B cell (primary cell): ENCODE data around the gene NUDT6. TPM values are rescaled to one million over a fixed set of nuclear protein-coding genes. Genes with fewer than 3 reads are reported as not detected.
A peak's percentile ranks its signal among the peaks of the same experiment; 100 is the strongest.
"Not testable (repeated sequence)": the region's sequence is repeated elsewhere in the genome, so short reads cannot be mapped to it uniquely, and the experiment has no call there.

Source experiments
- ATAC-seq: fragments of 200-7000 bp; cut with Tn5 transposase; one replicate; pipeline ENCODE4 v1.10.0; 2021; ENCODE audit warnings: low read depth, mild to moderate bottlenecking, moderate number of reproducible peaks, moderate library complexity
- CTCF ChIA-PET: fragments of 350-600 bp; sonication (Branson Sonifier 250); formaldehyde crosslinking; loops from one replicate; lab custom pipeline; 2021; ENCODE audit warnings: antibody characterized with exemption, inconsistent platforms; lab: Charles Lee
- POLR2A ChIA-PET: fragments of 350-600 bp; sonication (Branson Sonifier 250); formaldehyde crosslinking; loops from one replicate; lab custom pipeline; 2021; ENCODE audit warnings: antibody characterized with exemption; lab: Charles Lee
- DNase-seq: peaks from one replicate; pipeline ENCODE4 v3.0.0; 2013
- H2AFZ ChIP-seq: 2 replicates; pipeline ENCODE4 v1.6.1; 2012; ENCODE audit warnings: mild to moderate bottlenecking, low read depth, low read length; ENCODE audit not compliant: insufficient read depth, poor library complexity, severe bottlenecking
- H3K27ac ChIP-seq, 2 donors: 1 replicate in 1 of 2; 2 replicates in 1 of 2; pipeline ENCODE4 v1.5.1; 2012 to 2013; ENCODE audit warnings: low read length in 2 of 2, mild to moderate bottlenecking in 2 of 2, moderate library complexity in 1 of 2
- H3K27me3 ChIP-seq, 4 experiments: fragments of 200-600 bp in 1 of 4; sonication (generic) in 1 of 4; replicated peaks in 1 of 4; 1 replicate in 2 of 4; 2 replicates in 2 of 4; pipeline versions ENCODE4 v1.6.1 to v1.7.0; 2013 to 2016; ENCODE audit warnings: low read length in 3 of 4, mild to moderate bottlenecking in 2 of 4, mixed read lengths in 1 of 4, moderate library complexity in 1 of 4; ENCODE audit not compliant: insufficient read depth in 4 of 4, control insufficient read depth in 3 of 4; ENCODE audit errors: control extremely low read depth in 1 of 4
- H3K36me3 ChIP-seq, 2 experiments: replicated peaks in 1 of 2; 1 replicate in 1 of 2; 2 replicates in 1 of 2; pipeline versions ENCODE4 v1.6.1 to v1.7.1; 2013; ENCODE audit warnings: low read length in 1 of 2; ENCODE audit not compliant: insufficient read depth in 2 of 2, control insufficient read depth in 1 of 2; ENCODE audit errors: control extremely low read depth in 1 of 2, extremely low read depth in 1 of 2
- H3K4me1 ChIP-seq, 2 donors: fragments of 200-600 bp in 1 of 2; sonication (generic) in 1 of 2; 1 replicate in 1 of 2; 2 replicates in 1 of 2; pipeline versions ENCODE4 v1.5.1 to v1.6.1; 2013 to 2017; ENCODE audit warnings: low read length in 2 of 2; ENCODE audit not compliant: control insufficient read depth in 2 of 2, insufficient read depth in 2 of 2
- H3K4me2 ChIP-seq: replicated peaks from 2 replicates; pipeline ENCODE3; 2012; ENCODE audit warnings: mild to moderate bottlenecking, low read depth, low read length; ENCODE audit not compliant: poor library complexity, severe bottlenecking
- H3K4me3 ChIP-seq, 5 experiments: fragments of 200-600 bp in 1 of 5; sonication (generic) in 1 of 5; 1 replicate in 3 of 5; 2 replicates in 2 of 5; pipeline versions ENCODE4 v1.5.1 to v1.7.0; 2011 to 2016; ENCODE audit warnings: low read length in 4 of 5, mild to moderate bottlenecking in 4 of 5, low read depth in 2 of 5, control low read depth in 1 of 5, moderate library complexity in 1 of 5; ENCODE audit not compliant: insufficient read depth in 1 of 5; ENCODE audit errors: control extremely low read depth in 1 of 5, extremely low read depth in 1 of 5
- H3K79me2 ChIP-seq: fragments of 200-600 bp; sonication (generic); one replicate; pipeline ENCODE4 v1.6.0; 2016; ENCODE audit warnings: low read length; ENCODE audit not compliant: control insufficient read depth, insufficient read depth
- H3K9ac ChIP-seq: fragments of 200-600 bp; sonication (generic); 2 replicates; pipeline ENCODE4 v1.6.1; 2017; ENCODE audit warnings: mild to moderate bottlenecking, low read length, moderate library complexity
- H3K9me3 ChIP-seq, 3 donors: one replicate each; pipeline versions ENCODE4 v1.6.1 to v1.7.1; 2013; ENCODE audit warnings: low read length in 2 of 3; ENCODE audit not compliant: control insufficient read depth in 2 of 3, insufficient read depth in 1 of 3; ENCODE audit errors: control extremely low read depth in 1 of 3
- H4K20me1 ChIP-seq: 2 replicates; pipeline ENCODE4 v1.6.0; 2012; ENCODE audit warnings: mild to moderate bottlenecking, low read length; ENCODE audit not compliant: insufficient read depth, control insufficient read depth, poor library complexity, severe bottlenecking
- H3K27ac Mint-ChIP-seq: one replicate; pipeline ENCODE4 v1.8.0; 2021; ENCODE audit warnings: mixed read lengths
- H3K27me3 Mint-ChIP-seq: one replicate; pipeline ENCODE4 v1.8.0; 2021; ENCODE audit warnings: mixed read lengths
- H3K4me1 Mint-ChIP-seq: one replicate; pipeline ENCODE4 v1.8.0; 2021; ENCODE audit warnings: mixed read lengths
- H3K4me3 Mint-ChIP-seq: one replicate; pipeline ENCODE4 v1.8.0; 2021; ENCODE audit warnings: mixed read lengths
- H3K9me3 Mint-ChIP-seq: one replicate; pipeline ENCODE4 v1.8.0; 2022; ENCODE audit warnings: mixed read lengths; ENCODE audit not compliant: insufficient read depth
- EZH2 ChIP-seq: IDR thresholded peaks from 2 replicates; pipeline ENCODE4 v1.6.1; 2012; ENCODE audit warnings: borderline replicate concordance, low read depth, mild to moderate bottlenecking, moderate library complexity, low read length; ENCODE audit not compliant: insufficient read depth, poor library complexity, severe bottlenecking
- WGBS: methylation state at CpG from one replicate; pipeline ENCODE4 v1.1.5; 2013; ENCODE audit warnings: missing lambda C conversion rate; ENCODE audit not compliant: insufficient coverage; 5-methylcytosine and 5-hydroxymethylcytosine counted together
- intact Hi-C: fragments of 100-400 bp; cut with micrococcal nuclease; formaldehyde crosslinking; loops from one replicate; pipeline ENCODE4 v1.10.0; 2022
- polyA plus RNA-seq: library from polyadenylated mRNA; depleted of rRNA; stranded (reverse); fragments of >200 nt; gene quantifications from 2 replicates; pipeline ENCODE4 v1.2.3, GENCODE V29; 2012
- total RNA-seq, 2 donors: library from RNA; stranded (reverse); fragments of 120-200 nt in 1 of 2; gene quantifications; 1 replicate in 1 of 2; 2 replicates in 1 of 2; pipeline versions ENCODE4 v1.2.3 to v1.2.4, GENCODE V29; 2013 to 2022
- TF ChIP-seq, protein P1 (sequence below): fragments of 200-600 bp; IDR thresholded peaks from one replicate; pipeline ENCODE4 v1.8.0; 2022; ENCODE audit warnings: antibody characterized with exemption, mild to moderate bottlenecking

NUDT6 gene
- total and polyA plus RNA-seq, 2 donors (not counting 1 experiment from before 2014, with no cell fraction given), result 2.4 to 3.4 TPM

DNA sequence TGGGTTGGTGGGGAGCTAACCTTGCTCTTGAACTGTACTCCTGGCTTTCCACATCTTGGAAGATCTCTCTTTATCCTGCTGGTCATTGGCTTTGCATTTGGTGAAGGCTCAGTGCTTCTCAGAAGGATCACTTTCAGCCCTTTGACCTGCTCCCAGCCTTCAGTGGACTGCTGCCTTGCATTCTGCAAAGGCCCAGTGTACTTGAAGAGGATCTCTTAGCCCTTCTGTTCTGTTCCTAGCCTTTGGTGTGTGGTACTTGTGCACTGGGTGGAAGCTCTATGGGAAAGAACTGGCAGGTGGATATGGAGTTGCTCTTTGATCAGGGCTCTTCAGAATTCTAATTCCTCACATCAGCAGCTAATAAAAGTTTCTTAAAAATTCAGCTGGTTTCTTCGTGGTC lies 49.3 kb downstream of the NUDT6 start:
- H4K20me1 ChIP-seq, result no peaks in the 10 kb centered on the region
- H3K4me1 ChIP-seq, result no peaks in the 10 kb centered on the region
- ATAC-seq (no peak), DNase-seq (no peak)
- TF ChIP-seq, protein P1, sequence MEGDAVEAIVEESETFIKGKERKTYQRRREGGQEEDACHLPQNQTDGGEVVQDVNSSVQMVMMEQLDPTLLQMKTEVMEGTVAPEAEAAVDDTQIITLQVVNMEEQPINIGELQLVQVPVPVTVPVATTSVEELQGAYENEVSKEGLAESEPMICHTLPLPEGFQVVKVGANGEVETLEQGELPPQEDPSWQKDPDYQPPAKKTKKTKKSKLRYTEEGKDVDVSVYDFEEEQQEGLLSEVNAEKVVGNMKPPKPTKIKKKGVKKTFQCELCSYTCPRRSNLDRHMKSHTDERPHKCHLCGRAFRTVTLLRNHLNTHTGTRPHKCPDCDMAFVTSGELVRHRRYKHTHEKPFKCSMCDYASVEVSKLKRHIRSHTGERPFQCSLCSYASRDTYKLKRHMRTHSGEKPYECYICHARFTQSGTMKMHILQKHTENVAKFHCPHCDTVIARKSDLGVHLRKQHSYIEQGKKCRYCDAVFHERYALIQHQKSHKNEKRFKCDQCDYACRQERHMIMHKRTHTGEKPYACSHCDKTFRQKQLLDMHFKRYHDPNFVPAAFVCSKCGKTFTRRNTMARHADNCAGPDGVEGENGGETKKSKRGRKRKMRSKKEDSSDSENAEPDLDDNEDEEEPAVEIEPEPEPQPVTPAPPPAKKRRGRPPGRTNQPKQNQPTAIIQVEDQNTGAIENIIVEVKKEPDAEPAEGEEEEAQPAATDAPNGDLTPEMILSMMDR, result no peak
- TF ChIP-seq EZH2, result no peak
- H3K9me3 Mint-ChIP-seq, result peaks cover 5% of the 10 kb centered on the region
- ChIA-PET POLR2A (no interaction called here), CTCF (no interaction called here)
- H3K4me1 Mint-ChIP-seq, result no peaks in the 10 kb centered on the region
- intact Hi-C loops, result no loop called here
- H3K36me3 ChIP-seq, result no peaks in the 10 kb centered on the region
- H3K27ac Mint-ChIP-seq, result no peak overlapping the region
- H3K79me2 ChIP-seq, result no peaks in the 10 kb centered on the region
- peaks cover 47% of the 10 kb centered on the region for H3K27me3 Mint-ChIP-seq
- H3K27ac ChIP-seq, result no peak overlapping the region
- peaks cover 0 to 1% (median 0%) of the 10 kb centered on the region in 3 donors for H3K9me3 ChIP-seq
- no peak overlapping the region for H3K4me2 ChIP-seq
- H3K4me3 ChIP-seq, result no peak overlapping the region
- no peak overlapping the region for H3K9ac ChIP-seq
- no peak overlapping the region for H3K4me3 Mint-ChIP-seq
- no peak overlapping the region for H2AFZ ChIP-seq
- WGBS, result no CpG with 5 or more reads among the region's 1 CpG
- peaks cover 0 to 11% (median 2%) of the 10 kb centered on the region in 4 experiments for H3K27me3 ChIP-seq

DNA sequence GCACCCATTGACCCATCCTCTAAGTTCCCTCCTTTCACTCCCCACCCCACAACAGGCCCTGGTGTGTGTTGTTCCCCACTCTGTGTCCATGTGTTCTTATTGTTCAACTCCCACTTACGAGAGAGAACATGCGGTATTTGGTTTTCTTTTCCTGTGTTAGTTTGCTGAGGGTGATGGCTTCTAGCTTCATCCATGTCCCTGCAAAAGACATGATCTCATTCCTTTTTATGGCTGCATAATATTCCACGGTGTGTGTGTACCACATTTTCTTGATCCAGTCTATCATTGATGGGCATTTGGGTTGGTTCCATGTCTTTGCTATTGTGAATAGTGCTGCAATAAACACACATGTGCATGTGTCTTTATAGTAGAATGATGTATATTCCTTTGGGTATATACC lies 54.2 kb downstream of the NUDT6 start:
- H3K4me1 ChIP-seq, ATAC-seq, H3K9ac ChIP-seq, H4K20me1 ChIP-seq, DNase-seq, H3K36me3 ChIP-seq, H3K9me3 Mint-ChIP-seq, POLR2A ChIA-PET, intact Hi-C loops, H3K4me1 Mint-ChIP-seq, H3K79me2 ChIP-seq, H3K4me3 ChIP-seq, H3K27me3 ChIP-seq, H3K9me3 ChIP-seq, CTCF ChIA-PET, H3K4me3 Mint-ChIP-seq, H2AFZ ChIP-seq, H3K4me2 ChIP-seq, H3K27ac ChIP-seq: not testable (repeated sequence)
- Mint-ChIP-seq H3K27ac (peak overlapping the region; percentile 42), H3K27me3 (peaks cover 48% of the 10 kb centered on the region)
- no CpG with 5 or more reads among the region's 3 CpGs for WGBS
